H1 (cell line): ENCODE results near the gene MARCHF2. TPM values are rescaled to one million over a fixed set of nuclear protein-coding genes. Genes with fewer than 3 reads are reported as not detected.

Experiments
- CTCF ChIA-PET: fragments of 300-600 bp; sonication (Branson Sonifier 250); formaldehyde crosslinking; loops from one replicate; lab custom pipeline; 2021; ENCODE audit not compliant: partially characterized antibody; lab: Charles Lee
- POLR2A ChIA-PET: fragments of 300-600 bp; sonication (Branson Sonifier 250); formaldehyde crosslinking; loops from one replicate; lab custom pipeline; 2021; ENCODE audit warnings: inconsistent platforms; ENCODE audit not compliant: partially characterized antibody; lab: Charles Lee
- DNase-seq, 2 experiments: peaks; one replicate each; pipeline versions ENCODE4 v3.0.0 to v3.0.0-alpha.2; 2010 to 2022; ENCODE audit warnings: low spot score in 2 of 2, low read depth in 1 of 2, mixed read lengths in 1 of 2
- FAIRE-seq: peaks from 2 replicates; lab custom pipeline; 2011; peaks lifted over from hg19 to GRCh38; lab: Jason Lieb, UNC
- H2AFZ ChIP-seq: 2 replicates; pipeline ENCODE4 v1.8.1; 2012; ENCODE audit warnings: low read length, inconsistent platforms
- H2AK5ac ChIP-seq: 2 replicates; pipeline ENCODE4 v1.6.1; 2013; ENCODE audit warnings: low read depth, low read length
- H2BK120ac ChIP-seq: replicated peaks from 2 replicates; pipeline ENCODE3; 2013; ENCODE audit warnings: low read depth, low read length, inconsistent platforms
- H2BK12ac ChIP-seq: 2 replicates; pipeline ENCODE4 v1.6.1; 2013; ENCODE audit warnings: low read depth, low read length
- H2BK15ac ChIP-seq: 2 replicates; pipeline ENCODE4 v1.6.1; 2013; ENCODE audit warnings: low read length
- H2BK20ac ChIP-seq: 2 replicates; pipeline ENCODE4 v1.6.1; 2013; ENCODE audit warnings: low read length
- H2BK5ac ChIP-seq: 2 replicates; pipeline ENCODE4 v1.6.1; 2013; ENCODE audit warnings: low read depth, low read length
- H3K14ac ChIP-seq: 2 replicates; pipeline ENCODE4 v1.6.1; 2013; ENCODE audit warnings: inconsistent platforms; ENCODE audit not compliant: insufficient read length
- H3K18ac ChIP-seq: 2 replicates; pipeline ENCODE4 v1.6.1; 2013; ENCODE audit warnings: low read length; ENCODE audit errors: extremely low read depth
- H3K23ac ChIP-seq: 2 replicates; pipeline ENCODE4 v1.6.1; 2013; ENCODE audit warnings: inconsistent platforms; ENCODE audit not compliant: insufficient read length
- H3K23me2 ChIP-seq: 2 replicates; pipeline ENCODE4 v1.6.1; 2013; ENCODE audit warnings: low read depth, low read length
- H3K27ac ChIP-seq: 2 replicates; pipeline ENCODE4 v1.6.1; 2011; ENCODE audit warnings: low read depth, low read length, inconsistent platforms
- H3K27me3 ChIP-seq, 4 experiments: replicated peaks in 1 of 4; 1 replicate in 1 of 4; 2 replicates in 3 of 4; pipeline versions ENCODE4 v1.6.1 to v1.8.1; 2011 to 2013; ENCODE audit warnings: low read length in 3 of 4, mild to moderate bottlenecking in 3 of 4, inconsistent platforms in 2 of 4, mixed read lengths in 2 of 4, moderate library complexity in 1 of 4; ENCODE audit not compliant: control insufficient read depth in 3 of 4, insufficient read depth in 3 of 4; ENCODE audit errors: extremely low read depth in 1 of 4
- H3K36me3 ChIP-seq, 4 experiments: 2 replicates each; pipeline versions ENCODE4 v1.6.1 to v1.8.1; 2011 to 2013; ENCODE audit warnings: mild to moderate bottlenecking in 4 of 4, low read length in 3 of 4, moderate library complexity in 2 of 4, control low read depth in 1 of 4, inconsistent platforms in 1 of 4; ENCODE audit not compliant: insufficient read depth in 4 of 4, control insufficient read depth in 2 of 4
- H3K4ac ChIP-seq: replicated peaks from 2 replicates; pipeline ENCODE3; 2013; ENCODE audit warnings: low read length, low read depth, mixed read lengths, inconsistent platforms; ENCODE audit not compliant: insufficient read length
- H3K4me1 ChIP-seq, 4 experiments: replicated peaks in 1 of 4; 1 replicate in 1 of 4; 2 replicates in 3 of 4; pipeline versions ENCODE4 v1.6.1 to v1.8.1; 2011 to 2013; ENCODE audit warnings: low read length in 3 of 4, inconsistent platforms in 2 of 4, mixed read lengths in 1 of 4; ENCODE audit not compliant: insufficient read depth in 4 of 4, control insufficient read depth in 3 of 4
- H3K4me2 ChIP-seq, 2 experiments: 2 replicates each; pipeline versions ENCODE4 v1.6.1 to v1.8.1; 2011 to 2013; ENCODE audit warnings: low read depth in 2 of 2, low read length in 2 of 2, control low read depth in 1 of 2, inconsistent platforms in 1 of 2, mild to moderate bottlenecking in 1 of 2; ENCODE audit not compliant: insufficient read depth in 1 of 2
- H3K4me3 ChIP-seq, 4 experiments: fragments of 200-600, 300-600 bp in 1 of 4; sonication (generic), shearing (Covaris generic), sonication (Bioruptor Twin) in 1 of 4; 2 replicates each; pipeline versions ENCODE4 v1.5.1 to v1.8.1; 2011 to 2016; ENCODE audit warnings: low read length in 4 of 4, low read depth in 3 of 4, control low read depth in 2 of 4, inconsistent platforms in 2 of 4, mild to moderate bottlenecking in 2 of 4, mixed read lengths in 1 of 4, moderate library complexity in 1 of 4; ENCODE audit not compliant: insufficient read depth in 2 of 4; ENCODE audit errors: extremely low read depth in 1 of 4
- H3K56ac ChIP-seq: replicated peaks from 2 replicates; pipeline ENCODE3; 2013; ENCODE audit warnings: low read depth, mild to moderate bottlenecking, mixed read lengths, low read length, inconsistent platforms; ENCODE audit not compliant: insufficient read length
- H3K79me1 ChIP-seq: 2 replicates; pipeline ENCODE4 v1.6.1; 2013; ENCODE audit warnings: low read depth, low read length, control low read depth
- H3K79me2 ChIP-seq, 2 experiments: 2 replicates each; pipeline versions ENCODE4 v1.6.1 to v1.8.1; 2012 to 2013; ENCODE audit warnings: low read length in 2 of 2, mild to moderate bottlenecking in 2 of 2, inconsistent platforms in 1 of 2; ENCODE audit not compliant: insufficient read depth in 2 of 2, control insufficient read depth in 1 of 2
- H3K9ac ChIP-seq, 4 experiments: replicated peaks in 1 of 4; 1 replicate in 1 of 4; 2 replicates in 3 of 4; pipeline versions ENCODE4 v1.6.1 to v1.8.1; 2011 to 2013; ENCODE audit warnings: low read depth in 3 of 4, low read length in 3 of 4, control low read depth in 2 of 4, mild to moderate bottlenecking in 2 of 4, moderate library complexity in 2 of 4, inconsistent platforms in 1 of 4; ENCODE audit errors: extremely low read depth in 1 of 4
- H3K9me3 ChIP-seq, 2 experiments: 2 replicates each; pipeline versions ENCODE4 v1.6.1 to v1.8.1; 2012 to 2013; ENCODE audit warnings: mild to moderate bottlenecking in 2 of 2, moderate library complexity in 2 of 2, control low read depth in 1 of 2, inconsistent platforms in 1 of 2, low read depth in 1 of 2, low read length in 1 of 2, mixed read lengths in 1 of 2; ENCODE audit not compliant: insufficient read depth in 2 of 2
- H4K20me1 ChIP-seq, 2 experiments: replicated peaks in 1 of 2; 2 replicates each; pipeline versions ENCODE3 to v1.8.1; 2011 to 2013; ENCODE audit warnings: inconsistent platforms in 2 of 2, low read length in 2 of 2, mild to moderate bottlenecking in 1 of 2; ENCODE audit not compliant: insufficient read depth in 2 of 2, control insufficient read depth in 1 of 2
- H4K5ac ChIP-seq: 2 replicates; pipeline ENCODE4 v1.6.1; 2013; ENCODE audit warnings: low read length, low read depth, mixed read lengths, inconsistent platforms; ENCODE audit not compliant: insufficient read length
- H4K8ac ChIP-seq: 2 replicates; pipeline ENCODE4 v1.8.0; 2013; ENCODE audit warnings: mild to moderate bottlenecking, moderate library complexity, low read length, inconsistent platforms; ENCODE audit not compliant: insufficient read depth; ENCODE audit errors: extremely low read depth
- H4K91ac ChIP-seq: replicated peaks from 2 replicates; pipeline ENCODE3; 2013; ENCODE audit warnings: low read length, mixed read lengths, inconsistent platforms; ENCODE audit not compliant: insufficient read length
- BCL11A ChIP-seq, 2 experiments: IDR thresholded peaks; one replicate each; pipeline ENCODE4 v1.6.1; 2011; ENCODE audit warnings: low read depth in 2 of 2, low read length in 2 of 2, mild to moderate bottlenecking in 2 of 2
- EP300 ChIP-seq, 2 experiments: IDR thresholded peaks; 1 replicate in 1 of 2; 2 replicates in 1 of 2; pipeline ENCODE4 v1.6.1; 2011 to 2012; ENCODE audit warnings: low read depth in 2 of 2, low read length in 2 of 2, mild to moderate bottlenecking in 2 of 2, borderline replicate concordance in 1 of 2, inconsistent platforms in 1 of 2, moderate library complexity in 1 of 2
- MAFK ChIP-seq: IDR thresholded peaks from 2 replicates; pipeline ENCODE4 v1.6.1; 2012; ENCODE audit warnings: low read depth, mild to moderate bottlenecking, improper control_type of control experiment, low read length
- SRF ChIP-seq: IDR thresholded peaks from 2 replicates; pipeline ENCODE4 v1.6.1; 2011; ENCODE audit warnings: mild to moderate bottlenecking, low read depth, low read length, moderate library complexity
- WGBS, 2 experiments: shearing (Covaris generic) in 1 of 2; methylation state at CpG; one replicate each; pipeline versions ENCODE4 v1.1.6 to v1.1.7; 2013 to 2015; ENCODE audit warnings: low lambda C conversion rate in 2 of 2, mixed read lengths in 2 of 2, inconsistent platforms in 1 of 2, low coverage in 1 of 2, missing lambda C conversion rate in 1 of 2; ENCODE audit not compliant: insufficient replicate concordance in 2 of 2, insufficient coverage in 1 of 2, insufficient read length in 1 of 2; ENCODE audit errors: extremely low coverage in 1 of 2, missing lambda C conversion rate in 1 of 2; 5-methylcytosine and 5-hydroxymethylcytosine counted together
- polyA plus RNA-seq, 7 experiments: library from polyadenylated mRNA; depleted of rRNA in 3 of 7; stranded (reverse) in 5 of 7; unstranded in 2 of 7; fragments of >200 nt in 5 of 7; fragments of 200-250 nt in 2 of 7; gene quantifications; 1 replicate in 5 of 7; 2 replicates in 1 of 7; 4 replicates in 1 of 7; pipeline versions ENCODE4 v1.2.1 to v1.2.3, GENCODE V29; 2011 to 2013; ENCODE audit warnings: missing spikeins in 2 of 7, mixed read lengths in 2 of 7
- total RNA-seq: library from RNA; stranded (reverse); fragmentation: NEBNext Ultra II Directional; extraction: Animal tissue kit (Norgen Biotek cat#: 25700); gene quantifications from 2 replicates; pipeline ENCODE4 v1.2.1, GENCODE V29; 2021
- TF ChIP-seq, protein P1 (sequence below): IDR thresholded peaks from 2 replicates; pipeline ENCODE4 v1.6.1; 2011; ENCODE audit warnings: low read length, improper control_type of control experiment
- TF ChIP-seq, protein P2 (sequence below): IDR thresholded peaks from 2 replicates; pipeline ENCODE4 v1.6.1; 2011; ENCODE audit warnings: low read depth, mild to moderate bottlenecking, low read length; ENCODE audit not compliant: insufficient read depth

MARCHF2 gene
- total and polyA plus RNA-seq, 2 of the 8 experiments (the other 6 are each of a cell fraction or from before 2014, with no cell fraction given) = 18.5 to 46.2 TPM

DNA sequence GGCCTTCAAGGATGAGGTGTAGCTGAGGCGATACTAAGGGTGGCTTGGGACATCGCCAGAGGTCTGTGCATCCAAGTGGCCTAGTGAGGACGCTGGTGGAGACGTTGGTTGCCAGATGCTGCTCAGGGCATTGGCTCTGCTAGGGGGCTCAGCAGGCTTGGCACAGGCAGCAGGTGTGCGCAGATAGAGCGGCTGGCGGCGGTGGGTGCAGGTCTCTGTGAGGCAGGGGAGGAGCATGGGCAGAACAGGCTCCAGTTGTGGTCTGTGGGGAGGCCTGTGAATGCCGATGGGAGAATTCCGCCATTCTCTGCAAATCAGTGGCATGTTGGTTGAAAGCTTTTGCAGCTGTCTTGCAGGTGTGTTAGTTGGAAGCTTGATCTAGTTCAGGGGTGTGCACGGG is 68.1 kb downstream of the MARCHF2 start:
- POLR2A ChIA-PET = interaction anchor here (1.1 to 6.4 kb wide), 4 partner anchors 8 to 35 kb away, joined by 3 to 54 read pairs (median 6); partner anchors contain the start of gene HNRNPM
- H4K5ac ChIP-seq = no peak overlapping the region
- H3K79me2 ChIP-seq = peaks cover 9 to 73% of the 10 kb centered on the region in 2 experiments; a peak in 3 of 4 replicates
- no peak overlapping the region for H3K23ac ChIP-seq
- H2BK120ac ChIP-seq = no peak overlapping the region
- H3K4me1 ChIP-seq = no peaks in the 10 kb centered on the region; a peak in 1 of 7 replicates
- no peaks in the 10 kb centered on the region for H3K27me3 ChIP-seq
- H2BK20ac ChIP-seq = no peak overlapping the region
- no peak for FAIRE-seq
- no peak overlapping the region for H2AK5ac ChIP-seq
- no peak overlapping the region for H3K4me3 ChIP-seq
- peaks cover 29 to 50% of the 10 kb centered on the region in 2 experiments for H4K20me1 ChIP-seq
- no peak overlapping the region for H3K14ac ChIP-seq
- H3K18ac ChIP-seq = no peak overlapping the region
- no peak overlapping the region for H3K4me2 ChIP-seq
- no peak overlapping the region for H2BK12ac ChIP-seq
- no peak overlapping the region for H4K91ac ChIP-seq
- WGBS, 2 experiments = 91% methylated on average over 11 of the region's 11 CpGs; no CpG with 5 or more reads in 1 of the 2 experiments
- no peak for DNase-seq
- peak overlapping the region; percentile 83 for H2BK5ac ChIP-seq
- H3K23me2 ChIP-seq = no peaks in the 10 kb centered on the region; the same call in 1 of the 2 replicates
- CTCF ChIA-PET = interaction anchor here (0.8 to 2.3 kb wide), 6 partner anchors 24 to 105 kb away, joined by 3 to 5 read pairs (median 4); partner anchors contain the start of gene ZNF414
- no peak overlapping the region for H2BK15ac ChIP-seq
- H3K4ac ChIP-seq = no peak overlapping the region
- peak overlapping the region; percentile 28; the same call in 1 of the 2 replicates for H4K8ac ChIP-seq
- peak overlapping the region; percentile 60; the same call in 1 of the 2 replicates for H3K27ac ChIP-seq
- H3K9ac ChIP-seq = no peak overlapping the region
- H2AFZ ChIP-seq = no peak overlapping the region
- H3K9me3 ChIP-seq = no peaks in the 10 kb centered on the region
- H3K56ac ChIP-seq = no peak overlapping the region
- H3K36me3 ChIP-seq = peaks cover 26 to 76% (median 43%) of the 10 kb centered on the region in 4 experiments
- peaks cover 30% of the 10 kb centered on the region for H3K79me1 ChIP-seq
- TF ChIP-seq, protein P1, sequence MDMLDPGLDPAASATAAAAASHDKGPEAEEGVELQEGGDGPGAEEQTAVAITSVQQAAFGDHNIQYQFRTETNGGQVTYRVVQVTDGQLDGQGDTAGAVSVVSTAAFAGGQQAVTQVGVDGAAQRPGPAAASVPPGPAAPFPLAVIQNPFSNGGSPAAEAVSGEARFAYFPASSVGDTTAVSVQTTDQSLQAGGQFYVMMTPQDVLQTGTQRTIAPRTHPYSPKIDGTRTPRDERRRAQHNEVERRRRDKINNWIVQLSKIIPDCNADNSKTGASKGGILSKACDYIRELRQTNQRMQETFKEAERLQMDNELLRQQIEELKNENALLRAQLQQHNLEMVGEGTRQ = no peak
- TF ChIP-seq, protein P2, sequence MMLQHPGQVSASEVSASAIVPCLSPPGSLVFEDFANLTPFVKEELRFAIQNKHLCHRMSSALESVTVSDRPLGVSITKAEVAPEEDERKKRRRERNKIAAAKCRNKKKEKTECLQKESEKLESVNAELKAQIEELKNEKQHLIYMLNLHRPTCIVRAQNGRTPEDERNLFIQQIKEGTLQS = no peak
- TF ChIP-seq MAFK = no peak
- TF ChIP-seq SRF = no peak
- TF ChIP-seq EP300 (IDR thresholded peaks at IDR 0.05; ENCODE audit: borderline replicate concordance in 1 of 2, low read depth in 2 of 2, low read length in 2 of 2) = no peak
- TF ChIP-seq BCL11A (IDR thresholded peaks at IDR 0.05; ENCODE audit: low read depth in 2 of 2, low read length in 2 of 2) = no peak
